K562 (cell line): ENCODE data around the gene TMSB10. TPM values are rescaled to one million over a fixed set of nuclear protein-coding genes. Genes with fewer than 3 reads are reported as not detected.

Experiments used
- ATAC-seq: fragments of 200-7000 bp; cut with Tn5 transposase; 3 replicates; pipeline ENCODE4 v1.9.1; 2020; ENCODE audit warnings: moderate library complexity
- BruUV-seq: library from RNA; stranded (reverse); fragments of 400-500 nt; replicated peaks from 2 replicates; lab custom pipeline; 2021; lab: Mats Ljungman, UMichigan
- CTCF ChIA-PET: fragments of 300-600 bp; formaldehyde crosslinking; extraction: SDS; loops from one replicate; lab custom pipeline; 2021; ENCODE audit warnings: low intra/inter-chr PET ratio; lab: Yijun Ruan, JAX
- POLR2A ChIA-PET: fragments of 300-600, 350-650 bp; sonication (Branson Sonifier 250); formaldehyde crosslinking; extraction: SDS; loops from one replicate; lab custom pipeline; 2021; ENCODE audit warnings: antibody characterized with exemption, inconsistent platforms; lab: Yijun Ruan, JAX
- DNase-seq, 4 experiments: peaks; one replicate each; pipeline versions ENCODE4 v3.0.0 to v3.0.0-alpha.2; 2011 to 2018; ENCODE audit warnings: low spot score in 3 of 4, mixed read lengths in 3 of 4; ENCODE audit errors: extremely low read depth in 1 of 4
- FAIRE-seq: peaks from 2 replicates; lab custom pipeline; 2011; peaks lifted over from hg19 to GRCh38; lab: Jason Lieb, UNC
- H2AFZ ChIP-seq: 2 replicates; pipeline ENCODE4 v1.6.0; 2011; ENCODE audit warnings: low read depth, low read length, control low read depth, inconsistent platforms
- H3K27ac ChIP-seq: fragments of 200-600 bp; 3 replicates; pipeline ENCODE4 v1.8.0; 2011; ENCODE audit warnings: low read depth, mild to moderate bottlenecking, control low read depth, inconsistent platforms, low read length, moderate library complexity, mixed read lengths; ENCODE audit errors: extremely low read depth
- H3K27me3 ChIP-seq, 2 experiments: fragments of 300-600 bp in 1 of 2; 2 replicates in 1 of 2; 3 replicates in 1 of 2; pipeline versions ENCODE4 v1.6.0 to v1.8.0; 2011; ENCODE audit warnings: inconsistent platforms in 2 of 2, low read length in 2 of 2, mild to moderate bottlenecking in 1 of 2, mixed read lengths in 1 of 2, moderate library complexity in 1 of 2; ENCODE audit not compliant: control insufficient read depth in 2 of 2, insufficient read depth in 2 of 2
- H3K36me3 ChIP-seq: fragments of 300-600 bp; 3 replicates; pipeline ENCODE4 v1.8.0; 2011; ENCODE audit warnings: mild to moderate bottlenecking, low read length, inconsistent platforms; ENCODE audit not compliant: control insufficient read depth, insufficient read depth
- H3K4me1 ChIP-seq, 2 experiments: fragments of 200-600 bp in 1 of 2; replicated peaks in 1 of 2; 2 replicates in 1 of 2; 3 replicates in 1 of 2; pipeline versions ENCODE4 v1.5.1 to v1.8.0; 2011; ENCODE audit warnings: inconsistent platforms in 2 of 2, low read length in 2 of 2, mild to moderate bottlenecking in 1 of 2, mixed read lengths in 1 of 2, moderate library complexity in 1 of 2; ENCODE audit not compliant: control insufficient read depth in 2 of 2, insufficient read depth in 2 of 2
- H3K4me2 ChIP-seq: 2 replicates; pipeline ENCODE4 v1.6.1; 2011; ENCODE audit warnings: low read length, control low read depth, inconsistent platforms, mixed read lengths; ENCODE audit not compliant: insufficient read depth
- H3K4me3 ChIP-seq: fragments of 200-600 bp; sonication (generic), shearing (Covaris generic); 2 replicates; pipeline ENCODE4 v1.5.1; 2016; ENCODE audit warnings: control low read depth, inconsistent platforms
- H3K79me2 ChIP-seq: fragments of 200-600 bp; 3 replicates; pipeline ENCODE4 v1.8.0; 2011; ENCODE audit warnings: low read length, inconsistent platforms; ENCODE audit not compliant: control insufficient read depth, insufficient read depth
- H3K9ac ChIP-seq, 2 experiments: 2 replicates each; pipeline versions ENCODE4 v1.6.0 to v1.6.1; 2011; ENCODE audit warnings: low read depth in 2 of 2, low read length in 2 of 2, control low read depth in 1 of 2, inconsistent platforms in 1 of 2, mild to moderate bottlenecking in 1 of 2, mixed read lengths in 1 of 2; ENCODE audit not compliant: insufficient read depth in 1 of 2
- H3K9me1 ChIP-seq: one replicate; pipeline ENCODE4 v1.6.0; 2011; ENCODE audit warnings: inconsistent platforms, mild to moderate bottlenecking, low read length, moderate library complexity; ENCODE audit not compliant: control insufficient read depth, insufficient read depth
- H3K9me3 ChIP-seq: replicated peaks from 2 replicates; pipeline ENCODE4 v1.5.1; 2011; ENCODE audit warnings: low read depth, low read length, inconsistent platforms; ENCODE audit not compliant: control insufficient read depth, insufficient read depth
- H4K20me1 ChIP-seq: replicated peaks from 2 replicates; pipeline ENCODE4 v1.6.1; 2011; ENCODE audit warnings: low read length, inconsistent platforms, mixed read lengths; ENCODE audit not compliant: control insufficient read depth, insufficient read depth
- ERF ChIP-seq: fragments of 450-650 bp; formaldehyde crosslinking; IDR thresholded peaks from 2 replicates; pipeline ENCODE4 v1.4.0; 2020; ENCODE audit warnings: mild to moderate bottlenecking, mixed read lengths
- GABPB2 ChIP-seq: fragments of 250-450 bp; sonication (Bioruptor Pico); conservative IDR thresholded peaks from 2 replicates; pipeline ENCODE4 v1.5.1; 2021; ENCODE audit warnings: mild to moderate bottlenecking
- HDAC8 ChIP-seq: fragments of 450-650 bp; IDR thresholded peaks from 2 replicates; pipeline ENCODE4 v1.6.1; 2016; ENCODE audit warnings: mild to moderate bottlenecking, missing genetic modification characterization, moderate library complexity, missing compliant biosample characterization
- KAT7 ChIP-seq: sonication (generic); formaldehyde crosslinking; IDR thresholded peaks from 2 replicates; pipeline ENCODE4 v1.8.0; 2022; ENCODE audit warnings: missing genetic modification reagents, mild to moderate bottlenecking, borderline replicate concordance
- MBD2 ChIP-seq: sonication (generic); IDR thresholded peaks from 2 replicates; pipeline ENCODE4 v1.6.1; 2016; ENCODE audit warnings: low read depth, borderline replicate concordance
- MTA3 ChIP-seq: fragments of 450-650 bp; formaldehyde crosslinking; IDR thresholded peaks from 2 replicates; pipeline ENCODE4 v1.6.1; 2017; ENCODE audit warnings: mild to moderate bottlenecking, borderline replicate concordance
- NCOA6 ChIP-seq: fragments of 450-650 bp; IDR thresholded peaks from 2 replicates; pipeline ENCODE4 v1.6.1; 2017; ENCODE audit warnings: mild to moderate bottlenecking
- NR2C2 ChIP-seq, 2 experiments: fragments of 200-800 bp in 1 of 2; sonication (Bioruptor generic) in 1 of 2; sonication (generic) in 1 of 2; formaldehyde crosslinking in 1 of 2; IDR thresholded peaks; 2 replicates each; pipeline versions ENCODE4 v1.6.1 to v1.8.0; 2016 to 2022; ENCODE audit warnings: mild to moderate bottlenecking in 1 of 2, missing compliant biosample characterization in 1 of 2, missing genetic modification characterization in 1 of 2, missing genetic modification reagents in 1 of 2
- NR2F6 ChIP-seq: fragments of 450-650 bp; formaldehyde crosslinking; IDR thresholded peaks from 2 replicates; pipeline ENCODE4 v1.4.0; 2020; ENCODE audit warnings: mild to moderate bottlenecking
- PML ChIP-seq: IDR thresholded peaks from 2 replicates; pipeline ENCODE4 v1.6.1; 2012; ENCODE audit warnings: low read length, inconsistent platforms
- SAP30 ChIP-seq: fragments of 200-600 bp; sonication (generic); IDR thresholded peaks from 2 replicates; pipeline ENCODE4 v1.6.1; 2012; ENCODE audit warnings: borderline replicate concordance, low read depth, mild to moderate bottlenecking, moderate library complexity, low read length, control low read depth, inconsistent platforms; ENCODE audit not compliant: insufficient read depth, poor library complexity, severe bottlenecking
- THRAP3 ChIP-seq: fragments of 450-650 bp; IDR thresholded peaks from 2 replicates; pipeline ENCODE4 v1.6.1; 2016; ENCODE audit warnings: mild to moderate bottlenecking, inconsistent platforms, borderline replicate concordance
- ZSCAN32 ChIP-seq: fragments of 450-650 bp; formaldehyde crosslinking; IDR thresholded peaks from 2 replicates; pipeline ENCODE4 v1.4.0; 2020; ENCODE audit warnings: mild to moderate bottlenecking, moderate library complexity
- WGBS: fragments of 100-300 bp; shearing (Covaris generic); methylation state at CpG from one replicate; pipeline ENCODE4 v1.1.6; 2016; ENCODE audit warnings: low coverage, mixed read lengths; ENCODE audit not compliant: insufficient coverage; ENCODE audit errors: missing lambda C conversion rate; 5-methylcytosine and 5-hydroxymethylcytosine counted together
- in situ Hi-C: fragments of 300-500 bp; cut with MboI; formaldehyde crosslinking; loops from 4 replicates; pipeline ENCODE4 v1.15.0; 2018; ENCODE audit warnings: inconsistent platforms, mixed read lengths
- intact Hi-C: fragments of 100-400 bp; cut with micrococcal nuclease; formaldehyde crosslinking; loops from 2 replicates; pipeline ENCODE4 v1.14.2; 2022
- polyA plus RNA-seq, 8 experiments: library from polyadenylated mRNA; depleted of rRNA in 4 of 8; stranded (reverse) in 5 of 8; unstranded in 3 of 8; fragments of >200 nt; fragmentation: Nextera tagmentation in 2 of 8; fragmentation: Illumina TruSeq in 1 of 8; extraction: Ambion mirVana in 2 of 8; extraction: Trizol in 1 of 8; gene quantifications; 2 replicates each; pipeline versions ENCODE4 v1.2.1 to v1.2.3, GENCODE V29; 2011 to 2014; ENCODE audit warnings: inconsistent platforms in 1 of 8, missing spikeins in 1 of 8
- total RNA-seq, 7 experiments: library from RNA; depleted of rRNA in 6 of 7; stranded (reverse); fragments of >200 nt in 6 of 7; fragmentation: Illumina TruSeq in 2 of 7; extraction: Trizol in 2 of 7; gene quantifications; 2 replicates each; pipeline versions ENCODE4 v1.2.1 to v1.2.3, GENCODE V29; 2011 to 2021; ENCODE audit warnings: low replicate concordance in 1 of 7
- TF ChIP-seq, protein P1 (sequence below): sonication (generic); formaldehyde crosslinking; IDR thresholded peaks from 2 replicates; pipeline ENCODE4 v1.8.1; 2023; ENCODE audit warnings: missing genetic modification reagents, mild to moderate bottlenecking, borderline replicate concordance
- TF ChIP-seq, protein P2 (sequence below): sonication (generic); formaldehyde crosslinking; IDR thresholded peaks from 2 replicates; pipeline ENCODE4 v1.8.1; 2023; ENCODE audit warnings: mild to moderate bottlenecking, missing genetic modification reagents

The TMSB10 gene
- total and polyA plus RNA-seq, 9 of the 15 experiments (the other 6 are each of a cell fraction or from before 2014, with no cell fraction given) = 382 to 2,226 (median 959) TPM

DNA sequence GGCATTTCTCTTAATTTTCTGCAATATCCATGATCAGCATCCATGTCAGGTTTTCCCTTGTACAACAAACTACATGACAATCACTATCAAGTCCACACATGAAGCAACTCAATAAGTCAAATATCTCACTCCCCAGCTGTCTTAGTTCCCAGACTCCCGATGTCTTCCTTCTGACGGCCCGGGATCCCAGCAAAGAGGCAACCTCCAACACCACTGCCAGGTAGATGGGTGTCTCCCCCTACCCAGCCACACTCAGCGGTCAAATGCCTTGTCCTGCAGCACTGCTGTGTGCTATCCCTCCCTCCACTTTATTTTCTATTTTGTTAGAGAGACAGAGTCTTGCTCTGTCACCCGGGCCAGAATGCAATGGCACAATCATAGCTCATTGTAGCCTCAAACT lies 47.9 kb upstream of the TMSB10 start (continued):
- TF ChIP-seq MBD2 (no peak), ZSCAN32 (CRISPR knock-in tag) (no peak), NCOA6 (no peak), GABPB2 (CRISPR knock-in tag) (no peak), KAT7 (CRISPR knock-in tag) (no peak)

DNA sequence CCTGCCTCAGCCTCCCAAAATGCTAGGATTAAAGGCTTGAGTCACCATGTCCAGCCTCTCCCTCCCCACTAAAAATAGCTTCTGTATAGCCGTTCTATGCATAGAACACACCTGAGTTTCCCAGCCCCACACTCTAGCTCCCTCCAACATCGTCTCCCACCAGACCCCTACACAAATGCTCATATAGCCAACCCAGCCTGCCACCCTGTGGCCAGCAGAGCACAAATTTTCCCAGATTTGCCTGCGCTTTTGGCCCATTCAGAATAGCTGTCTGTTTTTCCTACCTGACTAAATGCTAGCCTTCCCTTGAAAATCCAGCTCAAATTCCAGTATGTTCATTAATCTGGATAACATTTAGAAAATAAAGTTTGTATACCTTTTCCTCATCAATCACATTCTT lies 47.3 kb upstream of the TMSB10 start:
- Histone ChIP-seq H3K9me1 (no peaks in the 10 kb centered on the region), H3K9ac (no peak overlapping the region), H3K27ac (no peak overlapping the region), H3K4me2 (no peak overlapping the region), H3K79me2 (no peaks in the 10 kb centered on the region), H2AFZ (no peak overlapping the region), H3K4me3 (no peak overlapping the region), H3K9me3 (no peaks in the 10 kb centered on the region), H3K4me1 (peaks cover 0 to 10% of the 10 kb centered on the region in 2 experiments; a peak in 2 of 5 replicates), H4K20me1 (no peaks in the 10 kb centered on the region), H3K27me3 (peaks cover 16 to 40% of the 10 kb centered on the region in 2 experiments), H3K36me3 (no peaks in the 10 kb centered on the region)
- intact Hi-C loops (no loop called here), in situ Hi-C loops (no loop called here)
- DNase-seq = no peak
- no peak; the same call in 2 of the 3 replicates for ATAC-seq
- peak; percentile 44 for FAIRE-seq
- ChIA-PET CTCF (no interaction called here), POLR2A (interaction anchor here (0.7 to 1.4 kb wide), 2 partner anchors 9 to 31 kb away, joined by 3 to 4 read pairs; no protein-coding TSS in a partner anchor)
- 7% methylated on average over 3 of the region's 3 CpGs for WGBS
- no TSS peak for BruUV-seq
- TF ChIP-seq PML = no peak
- no peak for TF ChIP-seq ERF (CRISPR knock-in tag)
- no peak for TF ChIP-seq NR2C2 (CRISPR knock-in tag; IDR thresholded peaks at IDR 0.05)
- TF ChIP-seq NR2C2 (tag; IDR thresholded peaks at IDR 0.05) = no peak
- TF ChIP-seq, protein P1, sequence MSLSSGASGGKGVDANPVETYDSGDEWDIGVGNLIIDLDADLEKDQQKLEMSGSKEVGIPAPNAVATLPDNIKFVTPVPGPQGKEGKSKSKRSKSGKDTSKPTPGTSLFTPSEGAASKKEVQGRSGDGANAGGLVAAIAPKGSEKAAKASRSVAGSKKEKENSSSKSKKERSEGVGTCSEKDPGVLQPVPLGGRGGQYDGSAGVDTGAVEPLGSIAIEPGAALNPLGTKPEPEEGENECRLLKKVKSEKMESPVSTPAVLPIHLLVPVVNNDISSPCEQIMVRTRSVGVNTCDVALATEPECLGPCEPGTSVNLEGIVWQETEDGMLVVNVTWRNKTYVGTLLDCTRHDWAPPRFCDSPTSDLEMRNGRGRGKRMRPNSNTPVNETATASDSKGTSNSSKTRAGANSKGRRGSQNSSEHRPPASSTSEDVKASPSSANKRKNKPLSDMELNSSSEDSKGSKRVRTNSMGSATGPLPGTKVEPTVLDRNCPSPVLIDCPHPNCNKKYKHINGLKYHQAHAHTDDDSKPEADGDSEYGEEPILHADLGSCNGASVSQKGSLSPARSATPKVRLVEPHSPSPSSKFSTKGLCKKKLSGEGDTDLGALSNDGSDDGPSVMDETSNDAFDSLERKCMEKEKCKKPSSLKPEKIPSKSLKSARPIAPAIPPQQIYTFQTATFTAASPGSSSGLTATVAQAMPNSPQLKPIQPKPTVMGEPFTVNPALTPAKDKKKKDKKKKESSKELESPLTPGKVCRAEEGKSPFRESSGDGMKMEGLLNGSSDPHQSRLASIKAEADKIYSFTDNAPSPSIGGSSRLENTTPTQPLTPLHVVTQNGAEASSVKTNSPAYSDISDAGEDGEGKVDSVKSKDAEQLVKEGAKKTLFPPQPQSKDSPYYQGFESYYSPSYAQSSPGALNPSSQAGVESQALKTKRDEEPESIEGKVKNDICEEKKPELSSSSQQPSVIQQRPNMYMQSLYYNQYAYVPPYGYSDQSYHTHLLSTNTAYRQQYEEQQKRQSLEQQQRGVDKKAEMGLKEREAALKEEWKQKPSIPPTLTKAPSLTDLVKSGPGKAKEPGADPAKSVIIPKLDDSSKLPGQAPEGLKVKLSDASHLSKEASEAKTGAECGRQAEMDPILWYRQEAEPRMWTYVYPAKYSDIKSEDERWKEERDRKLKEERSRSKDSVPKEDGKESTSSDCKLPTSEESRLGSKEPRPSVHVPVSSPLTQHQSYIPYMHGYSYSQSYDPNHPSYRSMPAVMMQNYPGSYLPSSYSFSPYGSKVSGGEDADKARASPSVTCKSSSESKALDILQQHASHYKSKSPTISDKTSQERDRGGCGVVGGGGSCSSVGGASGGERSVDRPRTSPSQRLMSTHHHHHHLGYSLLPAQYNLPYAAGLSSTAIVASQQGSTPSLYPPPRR (CRISPR knock-in tag) = no peak
- no peak for TF ChIP-seq MTA3
- TF ChIP-seq THRAP3 = no peak
- TF ChIP-seq HDAC8 = no peak
- TF ChIP-seq SAP30 = no peak
- TF ChIP-seq, protein P2, sequence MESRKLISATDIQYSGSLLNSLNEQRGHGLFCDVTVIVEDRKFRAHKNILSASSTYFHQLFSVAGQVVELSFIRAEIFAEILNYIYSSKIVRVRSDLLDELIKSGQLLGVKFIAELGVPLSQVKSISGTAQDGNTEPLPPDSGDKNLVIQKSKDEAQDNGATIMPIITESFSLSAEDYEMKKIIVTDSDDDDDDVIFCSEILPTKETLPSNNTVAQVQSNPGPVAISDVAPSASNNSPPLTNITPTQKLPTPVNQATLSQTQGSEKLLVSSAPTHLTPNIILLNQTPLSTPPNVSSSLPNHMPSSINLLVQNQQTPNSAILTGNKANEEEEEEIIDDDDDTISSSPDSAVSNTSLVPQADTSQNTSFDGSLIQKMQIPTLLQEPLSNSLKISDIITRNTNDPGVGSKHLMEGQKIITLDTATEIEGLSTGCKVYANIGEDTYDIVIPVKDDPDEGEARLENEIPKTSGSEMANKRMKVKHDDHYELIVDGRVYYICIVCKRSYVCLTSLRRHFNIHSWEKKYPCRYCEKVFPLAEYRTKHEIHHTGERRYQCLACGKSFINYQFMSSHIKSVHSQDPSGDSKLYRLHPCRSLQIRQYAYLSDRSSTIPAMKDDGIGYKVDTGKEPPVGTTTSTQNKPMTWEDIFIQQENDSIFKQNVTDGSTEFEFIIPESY (CRISPR knock-in tag) = no peak
- TF ChIP-seq NR2F6 (CRISPR knock-in tag) = no peak
